GM12872 (cell line): Measurements from ENCODE around the gene DNAJC5.
A peak's percentile ranks its signal among the peaks of the same experiment; 100 is the strongest.

Source experiments
- TF ChIP-seq, protein P1 (sequence below): IDR thresholded peaks from 3 replicates; pipeline ENCODE4 v1.5.1; 2011; ENCODE audit warnings: low read depth, mild to moderate bottlenecking, low read length, moderate library complexity; ENCODE audit not compliant: insufficient read depth

Gene DNAJC5

DNA sequence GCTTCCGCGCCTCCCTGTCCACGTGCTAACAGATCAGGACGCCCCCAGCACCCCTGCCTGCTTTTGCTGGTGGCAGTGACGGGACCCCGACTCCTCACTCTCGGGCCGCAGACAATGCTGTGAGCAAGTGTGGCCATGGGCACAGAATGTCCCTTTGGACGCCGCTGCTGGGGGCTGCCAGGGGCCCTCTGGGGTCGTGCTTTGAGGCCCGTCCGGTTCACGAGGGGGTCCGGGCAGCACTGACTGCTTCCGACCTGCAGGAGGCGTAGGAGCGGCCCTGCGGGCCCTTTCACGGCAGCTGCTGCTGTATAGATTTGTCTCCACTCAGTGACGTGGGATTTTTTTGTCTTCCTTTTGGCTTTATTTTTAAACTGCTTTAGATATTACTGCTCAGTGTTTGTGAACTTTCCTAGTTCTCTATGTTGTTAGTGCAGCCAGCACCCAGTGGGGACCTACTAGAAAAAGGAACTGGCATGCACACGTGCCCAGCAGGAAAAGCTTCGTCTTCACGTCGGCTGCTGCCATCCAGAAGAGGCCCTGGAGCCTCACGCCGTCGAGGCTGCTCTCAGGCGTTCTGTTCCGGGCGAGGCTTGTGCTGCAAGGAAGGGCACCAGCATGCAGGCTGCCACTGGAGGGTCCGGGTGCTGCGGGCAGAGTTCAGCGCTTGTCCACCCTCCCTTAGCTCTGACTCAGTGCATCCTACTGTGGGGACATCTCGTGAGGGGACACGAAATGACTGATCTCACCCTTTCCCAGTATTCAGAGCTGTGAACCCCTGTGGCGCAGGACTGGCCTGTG, 39.5 kb downstream of the DNAJC5 start:
- TF ChIP-seq, protein P1, sequence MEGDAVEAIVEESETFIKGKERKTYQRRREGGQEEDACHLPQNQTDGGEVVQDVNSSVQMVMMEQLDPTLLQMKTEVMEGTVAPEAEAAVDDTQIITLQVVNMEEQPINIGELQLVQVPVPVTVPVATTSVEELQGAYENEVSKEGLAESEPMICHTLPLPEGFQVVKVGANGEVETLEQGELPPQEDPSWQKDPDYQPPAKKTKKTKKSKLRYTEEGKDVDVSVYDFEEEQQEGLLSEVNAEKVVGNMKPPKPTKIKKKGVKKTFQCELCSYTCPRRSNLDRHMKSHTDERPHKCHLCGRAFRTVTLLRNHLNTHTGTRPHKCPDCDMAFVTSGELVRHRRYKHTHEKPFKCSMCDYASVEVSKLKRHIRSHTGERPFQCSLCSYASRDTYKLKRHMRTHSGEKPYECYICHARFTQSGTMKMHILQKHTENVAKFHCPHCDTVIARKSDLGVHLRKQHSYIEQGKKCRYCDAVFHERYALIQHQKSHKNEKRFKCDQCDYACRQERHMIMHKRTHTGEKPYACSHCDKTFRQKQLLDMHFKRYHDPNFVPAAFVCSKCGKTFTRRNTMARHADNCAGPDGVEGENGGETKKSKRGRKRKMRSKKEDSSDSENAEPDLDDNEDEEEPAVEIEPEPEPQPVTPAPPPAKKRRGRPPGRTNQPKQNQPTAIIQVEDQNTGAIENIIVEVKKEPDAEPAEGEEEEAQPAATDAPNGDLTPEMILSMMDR: peak; percentile 35; the same call in 1 of the 3 replicates

DNA sequence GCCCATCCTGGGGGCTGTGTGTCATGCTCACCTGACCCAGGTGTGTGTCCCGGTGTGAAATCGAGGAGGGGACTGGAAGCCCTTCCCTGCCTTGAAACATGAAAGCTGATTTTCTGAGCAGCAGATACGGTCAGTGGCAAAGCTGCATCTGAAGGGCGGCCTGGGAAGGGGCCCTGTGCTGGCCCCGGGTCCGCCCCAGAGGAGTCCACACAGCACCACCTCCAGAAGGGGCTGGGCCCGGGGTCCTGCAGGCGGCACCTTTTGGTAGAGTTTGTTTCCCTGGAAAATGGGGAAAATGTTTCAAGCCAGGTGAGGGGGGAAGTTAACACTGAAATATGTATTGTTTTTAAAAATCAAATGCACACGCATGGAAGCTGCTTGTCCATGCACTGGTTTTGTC, 40.5 kb downstream of the DNAJC5 start:
- TF ChIP-seq, protein P1: no peak

DNA sequence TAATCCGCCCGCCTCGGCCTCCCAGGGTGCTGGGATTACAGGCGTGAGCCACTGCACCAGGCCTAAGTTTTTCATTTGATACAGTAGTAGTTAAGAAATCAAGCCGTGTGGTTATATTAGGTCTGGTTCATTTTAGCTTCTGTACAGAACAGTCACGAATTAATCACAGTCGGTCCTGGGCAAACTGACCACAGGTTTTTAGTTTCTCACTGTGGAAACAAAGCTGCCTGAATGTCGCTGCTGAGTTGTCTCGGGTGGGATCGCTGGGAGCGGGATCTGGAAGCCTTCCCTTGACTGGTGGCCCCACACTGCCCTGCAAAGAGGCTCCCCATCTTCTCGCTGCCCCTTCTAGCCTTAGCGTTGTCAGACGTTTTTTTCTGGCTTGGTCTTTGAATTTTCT, 42.7 kb downstream of the DNAJC5 start:
- TF ChIP-seq, protein P1: no peak

DNA sequence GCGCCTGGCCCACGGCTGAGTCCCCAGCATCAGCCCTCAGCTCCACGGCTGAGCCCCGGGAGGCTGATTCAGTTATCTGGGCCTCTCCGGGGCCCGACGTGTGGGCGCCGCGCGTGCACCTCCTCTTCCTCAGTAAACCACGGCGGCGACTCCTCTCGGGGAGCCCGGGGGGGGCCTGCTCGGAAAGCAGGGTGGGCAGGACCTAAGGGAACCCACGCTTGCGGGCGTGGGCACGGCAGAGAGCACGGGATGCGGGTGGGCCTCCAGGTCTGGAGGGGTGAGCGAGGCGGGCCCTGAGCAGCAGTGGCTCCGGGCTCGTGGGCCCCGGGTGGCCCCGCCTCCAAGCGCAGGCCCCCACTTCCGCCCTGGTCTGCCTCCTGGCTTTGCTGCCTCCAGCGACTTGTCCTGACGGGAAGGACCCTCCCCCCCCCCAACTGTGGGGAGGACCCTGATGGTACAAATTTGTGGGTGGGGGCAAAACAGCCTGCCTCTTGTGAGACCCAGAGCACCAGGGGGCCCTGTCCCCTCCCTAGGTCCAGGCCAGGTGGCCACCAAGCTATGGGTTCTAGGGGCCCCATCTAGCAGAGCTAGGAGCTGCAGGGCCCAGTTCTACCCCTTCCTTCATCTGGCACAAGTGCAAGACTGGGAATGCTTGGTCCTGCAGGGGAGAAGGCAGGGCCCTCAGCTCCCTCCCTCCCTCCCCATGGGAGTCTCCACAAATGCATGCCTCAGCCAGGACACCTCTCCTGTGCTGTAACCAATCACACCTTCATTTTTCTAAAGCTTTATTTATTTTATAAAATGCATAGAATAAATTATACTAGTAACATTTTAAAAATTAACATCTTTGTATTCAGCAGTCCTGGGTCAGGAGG, 44.4 kb downstream of the DNAJC5 start:
- TF ChIP-seq, protein P1: no peak

DNA sequence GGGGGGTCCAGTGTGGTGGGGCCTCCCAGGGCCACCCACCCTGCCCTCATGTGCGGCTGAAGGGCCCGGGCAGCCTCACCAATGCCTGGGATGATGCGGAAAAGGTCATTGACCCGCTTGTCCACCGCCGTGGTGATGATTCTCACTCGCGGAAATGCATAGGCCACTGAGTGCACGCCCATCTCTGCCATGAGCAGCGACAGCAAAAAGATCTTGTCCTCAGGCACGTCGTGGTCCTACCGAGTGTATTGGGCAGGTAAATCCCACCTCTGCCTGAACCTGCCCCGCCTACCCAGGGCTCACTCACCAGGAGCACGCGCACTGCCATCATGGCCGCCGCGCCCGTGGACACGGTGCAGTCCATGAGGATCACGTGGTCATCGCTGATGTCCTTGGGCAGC, 45.1 kb downstream of the DNAJC5 start:
- TF ChIP-seq, protein P1: no peak

DNA sequence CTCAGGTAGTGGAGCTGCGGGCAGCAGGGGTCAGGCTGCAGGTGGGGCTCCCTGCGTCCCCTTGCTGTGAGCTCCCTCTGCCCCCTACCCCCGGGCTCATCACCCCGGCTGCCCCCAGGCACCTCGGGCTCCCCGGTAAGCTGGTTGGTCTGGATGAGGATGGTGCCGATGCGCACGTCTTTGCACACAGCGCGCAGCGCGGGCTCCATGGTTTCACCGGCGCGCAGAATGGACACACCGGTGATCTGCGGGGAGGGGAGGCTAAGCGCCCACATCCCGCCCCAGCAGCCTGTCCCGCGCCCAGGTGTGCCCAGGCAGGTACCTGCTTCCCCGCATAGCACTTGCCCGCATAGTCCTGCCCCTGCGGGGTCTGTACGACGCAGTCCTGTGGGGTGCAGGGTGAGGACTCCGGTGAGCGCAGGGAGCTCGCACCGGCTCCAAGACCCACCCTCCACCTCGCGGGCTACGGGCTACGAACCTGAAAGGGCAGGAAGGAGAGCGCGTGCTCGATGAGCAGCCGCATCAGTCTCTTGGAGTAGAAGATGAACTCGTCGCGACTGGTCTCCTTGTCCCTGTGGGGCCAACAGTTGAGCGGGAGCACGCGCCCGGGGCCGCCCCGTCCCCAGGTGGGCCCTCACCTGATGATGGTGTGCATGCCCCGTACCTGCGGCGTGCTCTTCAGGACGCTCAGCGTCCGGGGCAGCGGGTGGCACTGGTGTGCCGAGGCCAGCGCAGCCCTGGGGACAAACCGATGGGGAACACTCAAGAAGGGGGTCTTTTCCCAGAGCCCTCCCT, 45.7 kb downstream of the DNAJC5 start:
- TF ChIP-seq, protein P1: no peak
